ENCODE results near the gene MMP28.
"Not testable (repeated sequence)": the region's sequence is repeated elsewhere in the genome, so short reads cannot be mapped to it uniquely, and the experiment has no call there.

- not testable (repeated sequence) for TF ChIP-seq POLR2A, POLR2AphosphoS5 (IDR thresholded peaks at IDR 0.05; ENCODE audit: low read depth, low read length)
These were observed 43.9 kb downstream of the MMP28 start for GRCh38 chr17:35751541-35751940.

All from GM12892 (cell line).